GM13977 (cell line): ENCODE data around the gene LPP.
A peak's percentile ranks its signal among the peaks of the same experiment; 100 is the strongest.
"Not testable (repeated sequence)": the region's sequence is repeated elsewhere in the genome, so short reads cannot be mapped to it uniquely, and the experiment has no call there.

ENCODE experiments used
- DNase-seq: peaks from one replicate; pipeline ENCODE4 v3.0.0; 2012; ENCODE audit warnings: low spot score
- CTCF ChIP-seq: IDR thresholded peaks from 2 replicates; pipeline ENCODE4 v1.5.1; 2012; ENCODE audit warnings: mild to moderate bottlenecking, control low read depth; ENCODE audit not compliant: insufficient read depth; ENCODE audit errors: extremely low read depth, missing control alignments
- in situ Hi-C: fragments of 300-500 bp; cut with MboI; formaldehyde crosslinking; loops from one replicate; pipeline ENCODE4 v1.12.0; 2022; ENCODE audit warnings: low sequenced_read_pairs, low pct_unique_long_range_greater_than_20kb, mixed read lengths, inconsistent platforms; ENCODE audit not compliant: unreplicated experiment

The LPP gene

GRCh38 chr3:188440340-188440972 lies 286.5 kb downstream of the LPP start:
- TF ChIP-seq CTCF, result no peak
- in situ Hi-C loops, result no loop called here
- DNase-seq, result no peak

- in situ Hi-C loops, result no loop called here
- TF ChIP-seq CTCF, result no peak
Measured at GRCh38 chr3:188442430-188442829, 288.5 kb downstream of the LPP start.

GRCh38 chr3:188445175-188445574 lies 291.2 kb downstream of the LPP start:
- in situ Hi-C loops, DNase-seq: not testable (repeated sequence)

More at GRCh38 chr3:188442430-188442829, 288.5 kb downstream of the LPP start:
- no peak for DNase-seq

GRCh38 chr3:188446014-188446413 lies 292.1 kb downstream of the LPP start:
- no peak for TF ChIP-seq CTCF
- in situ Hi-C loops, result no loop called here

GRCh38 chr3:188446766-188447165 lies 292.8 kb downstream of the LPP start:
- in situ Hi-C loops, result no loop called here
- TF ChIP-seq CTCF, result no peak
- peak; percentile 13 for DNase-seq

More at GRCh38 chr3:188446014-188446413, 292.1 kb downstream of the LPP start:
- DNase-seq, result peak; percentile 29

GRCh38 chr3:188448813-188449212 lies 294.9 kb downstream of the LPP start:
- no peak for TF ChIP-seq CTCF
- no peak for DNase-seq
- in situ Hi-C loops, result no loop called here

- no peak for TF ChIP-seq CTCF
- in situ Hi-C loops, result no loop called here
- DNase-seq, result no peak
Measured at GRCh38 chr3:188449421-188449820, 295.5 kb downstream of the LPP start.
